Endodermal cell (in vitro differentiated cells): Measurements from ENCODE around the gene ITM2C. TPM values are rescaled to one million over a fixed set of nuclear protein-coding genes. Genes with fewer than 3 reads are reported as not detected.
A peak's percentile ranks its signal among the peaks of the same experiment; 100 is the strongest.

Source experiments
- DNase-seq: peaks from one replicate; pipeline ENCODE4 v3.0.0-alpha.2; 2017
- H3K27ac ChIP-seq: 2 replicates; pipeline ENCODE4 v1.5.1; 2013; ENCODE audit warnings: mild to moderate bottlenecking, low read depth, low read length, moderate library complexity
- H3K27me3 ChIP-seq: 2 replicates; pipeline ENCODE4 v1.6.1; 2013; ENCODE audit warnings: mild to moderate bottlenecking, low read length, moderate library complexity; ENCODE audit not compliant: insufficient read depth, control insufficient read depth, poor library complexity, severe bottlenecking
- H3K36me3 ChIP-seq: 2 replicates; pipeline ENCODE4 v1.7.0; 2013; ENCODE audit warnings: mild to moderate bottlenecking, low read length, moderate library complexity; ENCODE audit not compliant: control insufficient read depth, insufficient read depth
- H3K4me1 ChIP-seq: one replicate; pipeline ENCODE4 v1.7.0; 2013; ENCODE audit warnings: low read length; ENCODE audit not compliant: control insufficient read depth, insufficient read depth
- H3K4me3 ChIP-seq: 2 replicates; pipeline ENCODE4 v1.5.1; 2013; ENCODE audit warnings: mild to moderate bottlenecking, low read length, moderate library complexity
- H3K9ac ChIP-seq: 2 replicates; pipeline ENCODE4 v1.6.1; 2013; ENCODE audit warnings: mild to moderate bottlenecking, low read length, moderate library complexity; ENCODE audit not compliant: poor library complexity, severe bottlenecking; ENCODE audit errors: extremely low read depth
- H3K9me3 ChIP-seq: 2 replicates; pipeline ENCODE4 v1.6.1; 2013; ENCODE audit warnings: mild to moderate bottlenecking, low read length, moderate library complexity; ENCODE audit not compliant: control insufficient read depth
- H3K27ac Mint-ChIP-seq: 2 replicates; pipeline ENCODE4 v1.8.0; 2020; ENCODE audit warnings: mixed read lengths
- H3K27me3 Mint-ChIP-seq: 2 replicates; pipeline ENCODE4 v1.8.0; 2021; ENCODE audit warnings: mild to moderate bottlenecking, mixed read lengths; ENCODE audit not compliant: insufficient read depth
- H3K36me3 Mint-ChIP-seq: 2 replicates; pipeline ENCODE4 v1.8.0; 2020; ENCODE audit warnings: low read depth, mixed read lengths
- H3K4me1 Mint-ChIP-seq: 2 replicates; pipeline ENCODE4 v1.8.0; 2020; ENCODE audit warnings: mixed read lengths
- H3K4me3 Mint-ChIP-seq: 2 replicates; pipeline ENCODE4 v1.8.0; 2020; ENCODE audit warnings: mild to moderate bottlenecking, moderate library complexity, mixed read lengths
- H3K9me3 Mint-ChIP-seq: 2 replicates; pipeline ENCODE4 v1.8.0; 2020; ENCODE audit warnings: mild to moderate bottlenecking, mixed read lengths
- WGBS, 2 experiments: methylation state at CpG; one replicate each; pipeline versions ENCODE4 v1.1.5 to v1.1.7; 2013; ENCODE audit warnings: missing lambda C conversion rate in 2 of 2, mixed read lengths in 1 of 2; ENCODE audit not compliant: insufficient coverage in 1 of 2, insufficient read length in 1 of 2; 5-methylcytosine and 5-hydroxymethylcytosine counted together
- total RNA-seq, 2 donors: library from RNA; stranded (reverse); fragmentation: NEBNext Ultra II Directional in 1 of 2; extraction: Animal tissue kit (Norgen Biotek cat#: 25700) in 1 of 2; gene quantifications; 2 replicates in 1 of 2; 3 replicates in 1 of 2; pipeline ENCODE4 v1.2.1, GENCODE V29; 2021
- TF ChIP-seq, protein P1 (sequence below): fragments of 200-600 bp; sonication (generic); conservative IDR thresholded peaks from 2 replicates; pipeline ENCODE4 v1.5.0; 2021; ENCODE audit warnings: antibody characterized with exemption, mild to moderate bottlenecking

ITM2C gene
- total RNA-seq, 2 donors from 2014 or later = 208 to 269 TPM

DNA sequence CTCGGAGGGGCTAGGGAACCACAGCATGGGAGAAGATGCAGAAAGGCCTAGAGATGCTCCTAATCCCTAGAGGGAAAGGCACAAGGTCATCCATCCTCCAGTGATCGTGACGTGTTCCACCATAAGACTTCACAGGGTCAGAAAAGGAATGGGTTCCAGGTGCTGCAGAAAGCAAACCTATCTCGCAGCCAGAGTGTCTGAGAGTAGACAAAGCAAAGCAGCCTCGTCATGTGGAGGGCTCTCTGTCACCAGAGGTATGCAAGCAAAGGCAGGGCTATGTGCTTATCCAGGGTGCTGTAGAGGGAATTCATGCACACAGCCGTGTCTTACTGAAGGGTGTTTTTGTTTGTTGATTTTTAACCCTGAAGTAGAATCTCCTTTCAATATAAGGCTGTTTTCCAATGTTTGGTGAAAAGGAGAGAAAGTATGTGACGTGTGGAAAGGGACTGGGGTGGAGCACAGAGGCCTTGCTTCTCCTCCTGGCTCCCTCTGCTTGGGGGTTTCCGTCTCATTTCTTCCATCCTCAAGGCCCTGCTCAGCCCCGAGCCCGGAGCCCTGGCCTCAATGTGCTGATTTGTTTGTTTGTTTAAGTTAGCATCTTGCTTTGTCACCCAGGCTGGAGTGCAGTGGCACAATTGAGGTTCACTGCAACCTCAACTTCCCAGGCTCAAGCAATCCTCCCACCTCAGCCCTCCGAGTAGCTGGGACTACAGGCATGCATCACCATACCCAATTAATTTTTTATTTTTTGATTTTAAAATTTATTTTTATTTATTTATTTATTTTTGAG is 57.3 kb downstream of the ITM2C start:
- WGBS, 2 experiments = 86 to 96% methylated on average over 6 to 11 of the region's 11 CpGs
- Mint-ChIP-seq H3K4me1 (peaks cover 9% of the 10 kb centered on the region), H3K4me3 (no peak overlapping the region), H3K27ac (no peak overlapping the region), H3K27me3 (no peaks in the 10 kb centered on the region), H3K36me3 (no peaks in the 10 kb centered on the region), H3K9me3 (no peaks in the 10 kb centered on the region)
- no peak overlapping the region for H3K9ac ChIP-seq
- no peaks in the 10 kb centered on the region for H3K4me1 ChIP-seq
- peak; percentile 39 for DNase-seq
- H3K4me3 ChIP-seq = no peak overlapping the region
- no peaks in the 10 kb centered on the region for H3K9me3 ChIP-seq
- no peaks in the 10 kb centered on the region for H3K36me3 ChIP-seq
- no peak overlapping the region for H3K27ac ChIP-seq
- H3K27me3 ChIP-seq = no peaks in the 10 kb centered on the region
- TF ChIP-seq, protein P1, sequence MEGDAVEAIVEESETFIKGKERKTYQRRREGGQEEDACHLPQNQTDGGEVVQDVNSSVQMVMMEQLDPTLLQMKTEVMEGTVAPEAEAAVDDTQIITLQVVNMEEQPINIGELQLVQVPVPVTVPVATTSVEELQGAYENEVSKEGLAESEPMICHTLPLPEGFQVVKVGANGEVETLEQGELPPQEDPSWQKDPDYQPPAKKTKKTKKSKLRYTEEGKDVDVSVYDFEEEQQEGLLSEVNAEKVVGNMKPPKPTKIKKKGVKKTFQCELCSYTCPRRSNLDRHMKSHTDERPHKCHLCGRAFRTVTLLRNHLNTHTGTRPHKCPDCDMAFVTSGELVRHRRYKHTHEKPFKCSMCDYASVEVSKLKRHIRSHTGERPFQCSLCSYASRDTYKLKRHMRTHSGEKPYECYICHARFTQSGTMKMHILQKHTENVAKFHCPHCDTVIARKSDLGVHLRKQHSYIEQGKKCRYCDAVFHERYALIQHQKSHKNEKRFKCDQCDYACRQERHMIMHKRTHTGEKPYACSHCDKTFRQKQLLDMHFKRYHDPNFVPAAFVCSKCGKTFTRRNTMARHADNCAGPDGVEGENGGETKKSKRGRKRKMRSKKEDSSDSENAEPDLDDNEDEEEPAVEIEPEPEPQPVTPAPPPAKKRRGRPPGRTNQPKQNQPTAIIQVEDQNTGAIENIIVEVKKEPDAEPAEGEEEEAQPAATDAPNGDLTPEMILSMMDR = no peak

DNA sequence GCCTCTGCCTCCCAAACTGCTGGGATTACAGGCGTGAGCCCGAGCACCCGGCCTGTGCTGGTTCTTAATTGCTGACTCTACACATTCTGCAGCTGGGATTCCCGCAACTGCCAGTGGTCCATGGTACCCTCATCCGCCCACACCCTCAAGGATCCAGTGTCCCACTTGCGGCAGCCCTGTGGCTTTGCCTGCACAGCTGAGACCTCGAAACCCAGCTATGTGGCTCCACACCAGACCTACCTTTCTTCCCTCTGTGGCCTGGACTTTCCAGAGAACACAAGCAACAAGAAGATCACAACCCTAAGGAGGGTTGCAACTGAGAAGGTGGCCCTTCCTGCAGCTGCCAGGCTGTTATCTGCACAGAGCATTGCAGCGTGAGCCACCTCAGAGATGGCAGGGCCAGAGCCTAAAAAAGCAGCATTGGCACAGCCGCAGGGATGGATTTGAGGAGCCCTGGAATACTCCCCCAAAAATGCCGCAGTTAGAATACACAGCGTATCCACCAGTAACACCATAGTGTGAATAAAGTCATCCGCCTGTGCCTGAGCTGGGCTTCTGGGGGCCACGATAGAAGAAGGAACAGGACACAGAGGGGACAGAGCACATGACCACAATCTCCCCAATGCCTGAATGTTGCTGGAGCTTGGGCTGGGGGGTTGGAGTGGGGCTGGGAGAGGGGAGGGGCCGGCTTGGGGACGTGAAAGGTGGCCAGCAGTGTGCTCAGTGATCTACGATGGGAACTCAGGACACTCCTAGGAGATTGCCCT is 58.4 kb downstream of the ITM2C start:
- Histone ChIP-seq H3K27ac (no peak overlapping the region), H3K9ac (no peak overlapping the region), H3K27me3 (no peaks in the 10 kb centered on the region), H3K4me3 (no peak overlapping the region), H3K36me3 (no peaks in the 10 kb centered on the region), H3K4me1 (no peaks in the 10 kb centered on the region), H3K9me3 (no peaks in the 10 kb centered on the region)
- Mint-ChIP-seq H3K9me3 (no peaks in the 10 kb centered on the region), H3K36me3 (no peaks in the 10 kb centered on the region), H3K27ac (peak overlapping the region; percentile 35), H3K4me1 (peaks cover 9% of the 10 kb centered on the region), H3K4me3 (no peak overlapping the region), H3K27me3 (no peaks in the 10 kb centered on the region)
- TF ChIP-seq, protein P1 = no peak
- 86 to 92% methylated on average over 10 to 16 of the region's 16 CpGs for WGBS, 2 experiments
- peak; percentile 31 for DNase-seq

DNA sequence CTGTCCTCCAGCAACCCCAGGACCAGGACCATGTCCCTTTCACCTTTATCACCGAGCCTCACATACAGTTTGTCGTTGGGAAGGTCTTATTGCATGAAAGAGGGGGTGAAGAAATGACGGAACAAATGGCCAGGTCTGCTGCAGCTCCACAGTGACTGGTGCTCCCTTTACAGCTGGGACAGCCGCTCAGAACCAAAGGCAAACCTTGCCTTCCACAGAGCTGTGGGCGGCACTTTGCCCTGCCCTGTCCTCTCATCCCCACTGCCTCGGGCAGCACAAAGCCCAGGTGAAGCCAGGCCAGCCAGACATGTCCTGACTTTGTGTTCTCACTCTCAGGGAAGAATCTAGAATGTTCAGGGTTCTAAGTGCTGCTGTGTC is 59.3 kb downstream of the ITM2C start:
- WGBS, 2 experiments = 88 to 92% methylated on average over 6 of the region's 6 CpGs
- H3K36me3 Mint-ChIP-seq = no peaks in the 10 kb centered on the region
- no peak overlapping the region for H3K4me3 Mint-ChIP-seq
- no peak overlapping the region for H3K27ac Mint-ChIP-seq
- H3K9me3 Mint-ChIP-seq = no peaks in the 10 kb centered on the region
- no peaks in the 10 kb centered on the region for H3K27me3 ChIP-seq
- TF ChIP-seq, protein P1 = no peak
- no peaks in the 10 kb centered on the region for H3K27me3 Mint-ChIP-seq
- H3K9ac ChIP-seq = no peak overlapping the region
- no peak overlapping the region for H3K4me3 ChIP-seq
- no peak for DNase-seq
- H3K27ac ChIP-seq = no peak overlapping the region
- H3K9me3 ChIP-seq = no peaks in the 10 kb centered on the region
- no peaks in the 10 kb centered on the region for H3K4me1 ChIP-seq
- H3K4me1 Mint-ChIP-seq = peaks cover 9% of the 10 kb centered on the region
- H3K36me3 ChIP-seq = no peaks in the 10 kb centered on the region
